ENCODE measurements around the gene HLA-DQB2.

The HLA-DQB2 gene

DNA sequence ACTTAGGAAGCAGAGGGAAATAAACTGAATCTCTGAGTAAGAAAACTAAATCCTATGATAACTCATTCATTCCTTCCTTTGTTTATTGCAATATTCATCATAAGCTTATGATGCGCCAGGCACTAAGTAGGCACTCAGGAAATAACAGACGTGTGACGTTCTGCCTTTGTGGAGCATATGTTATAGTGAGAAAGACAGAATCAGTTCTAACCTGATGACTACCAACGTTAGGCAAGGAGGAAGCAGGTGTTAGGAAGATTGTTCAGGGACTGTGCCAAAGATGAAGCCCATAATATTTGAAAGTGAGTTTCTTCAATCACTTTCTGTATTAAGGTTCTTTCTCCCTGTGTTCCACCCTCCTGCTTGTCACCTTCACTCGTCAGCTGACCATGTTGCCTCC is 18.6 kb downstream of the HLA-DQB2 start:
- no peak for DNase-seq

DNA sequence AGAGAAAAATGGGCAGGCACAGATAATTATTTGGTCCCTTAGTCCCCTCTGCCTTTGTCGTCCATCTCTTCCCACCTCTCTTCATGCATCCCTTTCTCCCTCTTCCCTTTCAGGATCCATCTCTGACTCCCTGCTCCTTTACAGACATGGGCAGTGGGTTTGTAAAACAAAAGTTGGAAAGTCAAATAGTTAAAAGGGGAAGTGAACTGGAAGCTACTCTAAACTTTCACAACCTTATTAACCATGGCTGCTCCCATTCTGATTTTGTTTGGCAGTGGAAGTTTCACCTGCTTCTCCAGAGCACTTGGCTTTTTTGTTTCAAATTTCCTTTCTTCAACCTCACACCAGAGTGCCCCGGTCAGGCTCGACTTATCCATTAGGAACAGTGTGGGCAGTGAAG is 21.0 kb downstream of the HLA-DQB2 start:
- no peak for DNase-seq

DNA sequence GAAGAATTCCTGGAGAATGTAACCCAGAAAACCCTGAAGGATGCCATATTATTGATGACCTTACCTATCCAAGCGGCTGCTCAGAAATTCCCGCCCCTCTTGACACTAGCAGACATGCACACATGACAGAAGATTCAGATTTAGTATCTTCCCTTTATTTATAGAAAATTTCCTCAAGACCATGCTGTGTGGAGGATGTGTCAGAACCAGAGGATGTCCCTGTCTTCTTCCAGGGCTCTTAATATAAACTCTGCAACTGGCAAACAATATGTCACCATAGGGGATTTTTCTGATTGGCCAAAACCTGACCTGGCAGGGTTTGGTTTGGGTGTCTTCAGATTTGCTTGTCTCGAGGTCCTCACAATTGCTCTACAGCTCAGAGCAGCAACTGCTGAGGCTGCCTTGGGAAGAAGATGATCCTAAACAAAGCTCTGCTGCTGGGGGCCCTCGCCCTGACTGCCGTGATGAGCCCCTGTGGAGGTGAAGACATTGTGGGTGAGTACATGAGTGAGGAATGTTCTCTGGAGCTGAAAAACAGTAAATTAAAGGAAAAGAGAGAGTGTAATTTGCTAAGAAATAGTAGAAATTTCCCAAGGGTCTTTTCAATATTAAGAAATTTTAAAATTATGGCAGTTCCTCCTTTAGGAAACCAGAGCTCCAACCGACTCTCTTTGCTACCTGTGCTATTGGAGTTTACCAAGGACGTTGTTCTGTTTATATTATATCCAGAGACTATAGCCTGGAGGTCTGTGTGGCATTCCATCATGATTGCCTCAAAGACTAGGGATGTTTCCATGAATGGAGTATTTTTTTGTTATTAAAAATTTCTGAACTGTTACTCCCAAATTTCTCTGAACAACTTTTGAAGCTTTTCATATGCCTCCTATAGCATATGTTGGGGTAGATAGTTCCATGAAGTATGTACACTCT is 22.0 kb downstream of the HLA-DQB2 start, which contains the start of gene HLA-DQA2:
HLA-DQA2 (plus strand) TSS at position 361 of the 930 bp plus-strand sequence; CDS start at position 414, 53 bp downstream.
- DNase-seq, result no peak

DNA sequence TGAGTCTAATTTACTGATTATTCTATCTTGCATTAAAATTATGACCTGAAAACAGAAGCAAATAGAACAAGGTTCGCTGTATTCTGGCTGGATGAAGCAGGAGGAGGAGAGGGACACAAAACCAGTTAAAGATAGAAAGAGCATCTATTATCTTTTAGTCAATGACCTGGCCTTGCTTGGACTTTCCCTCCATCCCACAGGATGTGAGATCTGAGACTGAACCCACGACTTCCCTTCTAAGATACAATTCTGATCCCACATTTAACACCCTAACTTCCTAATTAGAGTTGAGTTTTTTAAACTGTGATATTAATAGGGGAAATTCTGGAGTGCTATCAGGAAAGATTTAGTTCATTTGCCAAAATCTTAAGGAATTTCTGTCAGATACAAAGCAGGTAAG is 25.2 kb downstream of the HLA-DQB2 start:
- no peak for DNase-seq

GRCh38 chr6:32718879-32719278 is 44.5 kb downstream of the HLA-DQB2 start:
- no peak for DNase-seq

- DNase-seq, result no peak
Observed at GRCh38 chr6:32716396-32716795, 46.9 kb downstream of the HLA-DQB2 start.

DNA sequence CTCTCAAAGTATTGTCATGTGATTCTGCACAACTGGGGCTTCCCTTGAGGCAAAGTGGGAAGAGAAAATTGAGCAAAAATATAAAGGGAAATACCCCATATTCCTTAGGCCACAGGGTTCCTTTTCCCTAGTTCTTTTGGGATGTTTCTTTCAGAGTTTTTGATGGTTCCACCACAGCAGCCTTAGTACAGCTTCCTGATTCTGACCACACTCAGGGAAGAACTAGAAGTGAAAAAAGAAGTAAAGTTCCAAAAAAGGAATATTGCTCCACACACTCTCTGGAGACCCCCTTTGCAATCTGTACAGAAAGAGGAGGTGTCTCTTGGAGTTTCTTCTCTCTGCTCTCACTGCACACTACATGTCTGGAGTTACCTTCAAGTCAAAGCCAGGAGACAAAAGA is 50.1 kb downstream of the HLA-DQB2 start:
- no peak for DNase-seq

- no peak for DNase-seq
Observed at GRCh38 chr6:32709625-32710024, 53.7 kb downstream of the HLA-DQB2 start.

Measured in activated CD4-positive, alpha-beta T cell treated with anti-CD3 and anti-CD28 coated beads, Interleukin-2, amount 50 U/mL, for 48 hours (primary cell).